Activated gamma-delta T cell treated with anti-CD3 and anti-CD28 coated beads, Interleukin-2, amount 50 U/mL, for 16 hours (primary cell): ENCODE data around the gene RETREG1.
"Not testable (repeated sequence)": the region's sequence is repeated elsewhere in the genome, so short reads cannot be mapped to it uniquely, and the experiment has no call there.

ENCODE experiments used
- DNase-seq: peaks from one replicate; pipeline ENCODE4 v3.0.0-alpha.2; 2020; ENCODE audit warnings: low read depth

Gene RETREG1

GRCh38 chr5:16455668-16456067 is 161.1 kb downstream of the RETREG1 start:
- DNase-seq, result no peak

GRCh38 chr5:16454686-16455085 is 162.1 kb downstream of the RETREG1 start:
- DNase-seq, result no peak

GRCh38 chr5:16453609-16454008 is 163.2 kb downstream of the RETREG1 start:
- no peak for DNase-seq

GRCh38 chr5:16450163-16450562 is 166.6 kb downstream of the RETREG1 start:
- DNase-seq, result no peak

GRCh38 chr5:16446993-16447392 is 169.8 kb downstream of the RETREG1 start:
- no peak for DNase-seq

GRCh38 chr5:16437977-16438376 is 178.8 kb downstream of the RETREG1 start:
- no peak for DNase-seq

GRCh38 chr5:16436065-16436682 is 180.6 kb downstream of the RETREG1 start:
- not testable (repeated sequence) for DNase-seq

- no peak for DNase-seq
These were observed 185.3 kb downstream of the RETREG1 start for GRCh38 chr5:16431490-16431889.

GRCh38 chr5:16430349-16431089 is 186.3 kb downstream of the RETREG1 start:
- DNase-seq, result no peak

GRCh38 chr5:16428359-16428758 is 188.4 kb downstream of the RETREG1 start:
- no peak for DNase-seq

- DNase-seq, result no peak
These were observed 189.2 kb downstream of the RETREG1 start for GRCh38 chr5:16427587-16427986.
